Stimulated activated CD4-positive, alpha-beta T cell treated with anti-CD3 and anti-CD28 coated beads, TNF-alpha, amount 100 ng/mL, for 24 hours (primary cell): ENCODE results near the gene CARS2.
"Not testable (repeated sequence)": the region's sequence is repeated elsewhere in the genome, so short reads cannot be mapped to it uniquely, and the experiment has no call there.

Source experiments
- DNase-seq, 3 experiments: peaks; one replicate each; pipeline ENCODE4 v3.0.0-alpha.2; 2020; ENCODE audit warnings: low read depth in 3 of 3

Gene CARS2

DNA sequence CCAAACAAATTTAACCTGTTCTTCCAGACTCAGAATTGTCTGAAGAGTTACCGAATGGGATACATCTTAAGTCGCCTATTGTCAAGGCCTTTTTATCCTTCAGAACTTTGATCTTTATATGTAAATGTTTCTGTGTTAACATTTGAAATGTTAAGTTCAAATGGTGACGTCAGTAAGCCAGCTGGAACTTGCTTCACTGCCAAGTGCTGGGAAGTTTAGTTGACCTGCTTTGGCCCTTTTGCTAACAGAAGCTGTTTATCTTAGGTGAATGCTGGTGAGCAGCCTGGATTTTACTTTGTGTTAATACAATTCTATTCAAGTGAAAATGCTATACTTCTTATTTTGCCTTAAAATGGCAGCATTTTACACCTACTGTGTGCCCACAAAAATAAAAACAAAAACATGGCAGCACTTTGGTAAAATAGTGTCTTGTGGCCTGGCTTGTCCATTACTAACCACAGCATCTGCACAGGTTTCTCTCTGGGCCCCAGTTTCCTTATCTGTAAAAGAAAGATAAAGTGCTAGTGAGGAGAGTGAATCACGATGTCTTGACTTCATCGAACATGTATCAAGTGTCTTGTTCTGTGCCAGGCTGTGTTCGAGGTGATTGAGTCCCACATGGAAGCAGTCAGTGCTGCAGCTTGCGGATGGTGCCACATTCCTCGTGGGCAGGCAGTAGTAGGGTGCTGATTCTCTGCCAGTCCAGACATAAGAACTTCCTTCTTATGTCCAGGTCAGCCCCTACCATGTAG, 88.4 kb downstream of the CARS2 start:
- DNase-seq: no peak

DNA sequence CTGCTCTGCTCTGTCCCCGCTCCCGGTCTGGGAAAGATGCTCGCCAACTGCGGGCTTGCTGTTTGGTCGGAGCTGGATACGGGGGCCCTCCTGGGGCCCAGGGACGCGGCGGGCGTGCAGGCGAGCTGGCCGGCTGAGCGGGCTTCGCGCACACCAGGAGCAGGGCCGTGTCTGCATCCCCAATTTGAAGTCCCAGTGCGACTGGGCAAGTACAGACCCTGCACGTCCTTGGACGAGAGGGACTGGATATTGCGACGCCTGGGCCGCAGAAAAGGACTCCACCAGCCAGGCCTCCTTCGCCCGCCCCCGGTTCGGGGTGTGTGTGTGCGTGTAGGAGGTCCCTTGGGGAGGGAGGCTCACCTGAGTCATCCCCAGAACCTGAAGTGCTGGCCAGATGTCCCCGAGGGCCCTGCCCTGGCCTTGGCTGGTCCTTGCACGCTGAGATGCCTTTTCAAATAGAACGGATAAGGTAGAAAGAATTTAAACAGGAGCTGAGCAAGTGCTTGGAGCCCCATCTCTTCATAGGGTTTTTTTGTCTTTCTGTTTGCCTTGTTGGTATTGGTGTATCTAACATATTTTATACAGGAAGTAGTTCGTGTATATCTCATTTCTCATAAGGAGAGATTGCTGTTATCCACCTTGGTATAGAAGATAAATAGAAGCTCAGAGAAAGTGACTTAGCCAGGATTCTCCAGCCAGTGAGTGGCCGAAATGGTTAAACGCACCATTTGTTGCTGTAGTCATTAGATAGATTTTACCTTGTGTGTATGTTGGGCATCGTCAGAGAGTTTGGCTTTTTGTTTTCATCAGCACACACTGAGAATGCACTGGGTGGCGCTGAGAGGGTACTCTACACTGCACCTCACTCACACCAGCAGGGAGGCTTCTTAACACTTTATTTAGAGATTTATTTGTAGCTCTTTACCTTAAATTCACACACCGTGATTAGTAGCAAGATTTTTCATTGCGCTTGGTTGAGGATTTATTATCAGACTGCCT, 89.5 kb downstream of the CARS2 start:
- peak in 2 of 3 experiments; percentile 21 to 33 for DNase-seq

GRCh38 chr13:110615322-110616102, 90.4 kb downstream of the CARS2 start, which contains the start of gene NAXD:
Gene NAXD, plus strand, starts transcription at chr13:110615545. Its CDS starts 57 bp downstream, at chr13:110615602.
- peak; percentile 73 to 88 (median 75) for DNase-seq

- no peak for DNase-seq
Observed at GRCh38 chr13:110615005-110615321, 91.0 kb downstream of the CARS2 start.

DNA sequence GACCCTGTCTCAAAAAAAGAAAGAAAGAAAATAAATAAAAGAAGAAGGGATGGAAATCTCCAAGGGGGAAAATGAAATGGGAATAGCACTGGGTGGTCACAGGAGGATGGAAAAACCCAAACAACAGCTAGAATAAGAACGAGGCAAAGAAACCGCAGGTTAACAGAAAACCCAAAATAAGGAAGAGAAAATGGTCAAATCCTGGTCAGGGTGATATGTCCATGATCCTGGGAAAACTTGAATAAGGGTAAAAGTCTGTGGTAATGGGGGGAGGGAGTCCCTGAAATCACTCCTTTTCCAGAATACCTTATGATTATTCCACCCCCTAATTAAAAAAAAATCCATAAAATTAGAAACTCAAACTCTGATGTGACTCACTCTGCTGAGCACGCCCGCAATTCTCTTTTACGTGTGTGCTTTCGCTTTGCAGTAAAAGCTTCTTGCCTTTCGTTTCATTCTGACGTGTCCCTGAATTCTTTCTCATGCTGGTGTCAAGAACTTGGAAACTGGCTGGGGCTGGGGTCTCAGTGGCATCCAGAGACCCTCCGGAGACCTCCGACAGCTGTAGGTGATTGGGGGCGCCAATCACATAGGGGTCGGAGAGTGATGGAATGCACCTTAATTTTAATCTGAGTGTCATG, 94.8 kb downstream of the CARS2 start:
- no peak for DNase-seq

GRCh38 chr13:110607675-110608224, 98.2 kb downstream of the CARS2 start:
- no peak for DNase-seq

GRCh38 chr13:110606281-110606680, 99.6 kb downstream of the CARS2 start:
- DNase-seq: not testable (repeated sequence)

DNA sequence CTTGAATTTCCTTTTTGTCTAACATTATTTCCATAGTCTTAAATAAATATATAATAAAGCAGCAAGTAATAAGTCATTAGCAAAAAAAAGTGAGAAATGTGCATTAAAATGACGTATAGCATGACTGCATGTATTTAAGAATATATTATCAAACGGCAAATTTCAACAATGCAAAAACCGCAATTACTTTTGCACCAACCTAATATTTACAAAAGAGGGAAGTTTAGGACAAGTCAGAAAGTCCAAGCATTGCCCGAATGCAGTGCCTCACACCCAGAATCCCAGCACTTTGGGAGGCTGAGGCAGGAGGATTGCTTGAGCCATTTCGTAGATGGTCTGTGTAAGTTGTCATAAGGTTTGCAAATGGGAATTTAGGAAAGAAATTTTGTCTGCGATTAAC, 100.8 kb downstream of the CARS2 start:
- DNase-seq: no peak

DNA sequence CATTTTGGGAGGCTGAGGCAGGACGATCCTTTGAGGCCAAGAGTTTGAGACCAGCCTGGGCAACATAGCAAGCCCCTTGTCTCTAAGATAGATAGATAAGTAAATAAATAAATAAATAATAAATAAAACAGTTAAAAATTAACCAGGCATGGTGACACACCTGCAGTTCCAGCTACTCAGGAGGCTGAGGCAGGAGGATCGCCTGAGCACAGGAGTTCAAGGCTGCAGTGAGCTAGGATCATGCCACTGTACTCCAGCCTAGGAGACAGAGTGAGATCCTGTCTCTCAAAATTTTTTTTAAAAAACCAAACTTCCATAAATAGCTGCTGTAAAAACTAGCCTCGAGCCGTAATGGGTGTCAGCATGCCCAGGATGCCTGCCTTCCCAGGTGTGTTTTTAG, 104.9 kb downstream of the CARS2 start:
- no peak for DNase-seq

GRCh38 chr13:110600261-110600819, 105.6 kb downstream of the CARS2 start:
- no peak for DNase-seq

DNA sequence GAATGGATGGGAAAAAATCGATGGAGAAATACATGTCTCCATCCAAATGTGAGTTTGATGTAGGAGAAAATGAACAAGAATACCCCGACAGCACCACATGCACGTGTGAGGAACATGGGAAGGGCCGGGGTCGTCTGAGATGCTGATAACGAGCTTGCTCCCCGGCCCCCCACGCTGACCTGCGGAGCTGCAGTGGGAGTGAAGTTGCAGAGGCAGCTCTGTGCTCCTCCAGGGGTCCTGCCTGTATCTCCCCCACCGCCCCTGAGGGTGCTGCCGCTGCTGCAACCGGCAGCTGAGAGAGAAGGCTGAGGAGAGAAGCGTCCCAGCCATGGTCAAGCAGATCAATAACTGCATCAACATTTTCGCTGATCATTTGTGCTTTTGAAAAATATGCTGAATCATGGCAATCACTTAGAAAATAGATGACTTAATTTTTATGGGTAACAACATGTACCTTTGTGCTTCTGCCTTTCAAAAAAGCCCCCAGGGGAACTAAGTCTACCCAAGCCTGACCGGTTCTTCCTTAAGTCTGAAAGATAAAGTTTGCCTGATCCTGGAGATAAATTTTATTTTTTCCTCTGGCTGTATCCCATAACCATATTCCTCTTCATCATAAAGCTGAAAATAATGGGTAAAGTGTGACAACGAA, 108.8 kb downstream of the CARS2 start:
- DNase-seq: no peak

- DNase-seq: no peak
Observed at GRCh38 chr13:110593430-110594130, 112.3 kb downstream of the CARS2 start.

- DNase-seq: no peak
Observed at GRCh38 chr13:110592665-110593064, 113.3 kb downstream of the CARS2 start.
